Neuronal stem cell (in vitro differentiated cells): ENCODE measurements around the gene SLC9A8.

Experiments
- DNase-seq: peaks from one replicate; pipeline ENCODE4 v3.0.0-alpha.2; 2013; ENCODE audit warnings: low spot score
- H2AFZ ChIP-seq: one replicate; pipeline ENCODE4 v1.6.1; 2013; ENCODE audit warnings: mild to moderate bottlenecking, low read length, inconsistent platforms
- H2AK5ac ChIP-seq: 2 replicates; pipeline ENCODE4 v1.6.1; 2013; ENCODE audit warnings: low read depth, mild to moderate bottlenecking, inconsistent platforms, low read length, moderate library complexity, mixed read lengths
- H2BK120ac ChIP-seq: 2 replicates; pipeline ENCODE4 v1.6.1; 2013; ENCODE audit warnings: low read depth, mild to moderate bottlenecking, inconsistent platforms, low read length, moderate library complexity, mixed read lengths
- H2BK12ac ChIP-seq: one replicate; pipeline ENCODE4 v1.6.1; 2013; ENCODE audit warnings: low read length, inconsistent platforms
- H2BK15ac ChIP-seq: 2 replicates; pipeline ENCODE4 v1.6.1; 2013; ENCODE audit warnings: mild to moderate bottlenecking, low read length, inconsistent platforms, mixed read lengths
- H2BK5ac ChIP-seq: one replicate; pipeline ENCODE4 v1.6.1; 2013; ENCODE audit warnings: inconsistent platforms, mild to moderate bottlenecking, low read length, moderate library complexity
- H3K14ac ChIP-seq: one replicate; pipeline ENCODE4 v1.6.1; 2013; ENCODE audit warnings: low read length, inconsistent platforms
- H3K18ac ChIP-seq: 2 replicates; pipeline ENCODE4 v1.6.1; 2013; ENCODE audit warnings: low read length, inconsistent platforms
- H3K23ac ChIP-seq: 2 replicates; pipeline ENCODE4 v1.6.1; 2013; ENCODE audit warnings: low read depth, mild to moderate bottlenecking, mixed read lengths, low read length, inconsistent platforms; ENCODE audit not compliant: poor library complexity
- H3K27ac ChIP-seq: replicated peaks from 3 replicates; pipeline ENCODE4 v1.5.1; 2013; ENCODE audit warnings: low read length, inconsistent platforms
- H3K27me3 ChIP-seq, 3 experiments: 2 replicates each; pipeline ENCODE4 v1.6.1; 2013; ENCODE audit warnings: low read length in 3 of 3, mild to moderate bottlenecking in 2 of 3, inconsistent platforms in 1 of 3, low read depth in 1 of 3, mixed read lengths in 1 of 3, moderate library complexity in 1 of 3; ENCODE audit not compliant: control insufficient read depth in 3 of 3, insufficient read depth in 3 of 3
- H3K36me3 ChIP-seq, 2 donors: replicated peaks in 1 of 2; 2 replicates each; pipeline ENCODE4 v1.6.1; 2013; ENCODE audit warnings: low read length in 2 of 2; ENCODE audit not compliant: control insufficient read depth in 2 of 2, insufficient read depth in 2 of 2
- H3K4ac ChIP-seq: 2 replicates; pipeline ENCODE4 v1.6.1; 2013; ENCODE audit warnings: inconsistent platforms, mild to moderate bottlenecking, low read length, moderate library complexity
- H3K4me1 ChIP-seq, 2 donors: 1 replicate in 1 of 2; 2 replicates in 1 of 2; pipeline ENCODE4 v1.6.1; 2013; ENCODE audit warnings: low read length in 2 of 2, low read depth in 1 of 2; ENCODE audit not compliant: control insufficient read depth in 2 of 2, insufficient read depth in 1 of 2
- H3K4me2 ChIP-seq: one replicate; pipeline ENCODE4 v1.6.1; 2013; ENCODE audit warnings: mild to moderate bottlenecking, low read length, inconsistent platforms; ENCODE audit not compliant: insufficient read depth, poor library complexity, severe bottlenecking
- H3K4me3 ChIP-seq, 2 donors: 2 replicates each; pipeline ENCODE4 v1.5.1; 2013; ENCODE audit warnings: low read length in 2 of 2, mild to moderate bottlenecking in 2 of 2, inconsistent platforms in 1 of 2, moderate library complexity in 1 of 2
- H3K79me1 ChIP-seq: one replicate; pipeline ENCODE4 v1.6.1; 2013; ENCODE audit warnings: low read depth, mild to moderate bottlenecking, inconsistent platforms, low read length, moderate library complexity
- H3K9ac ChIP-seq: one replicate; pipeline ENCODE4 v1.6.1; 2013; ENCODE audit warnings: mild to moderate bottlenecking, low read depth, low read length, inconsistent platforms; ENCODE audit not compliant: poor library complexity
- H3K9me3 ChIP-seq, 2 donors: replicated peaks in 1 of 2; 2 replicates each; pipeline versions ENCODE3 to v1.6.1; 2013; ENCODE audit warnings: low read length in 2 of 2, mild to moderate bottlenecking in 2 of 2, inconsistent platforms in 1 of 2, low read depth in 1 of 2, mixed read lengths in 1 of 2, moderate library complexity in 1 of 2; ENCODE audit not compliant: control insufficient read depth in 2 of 2, insufficient read depth in 1 of 2
- H4K8ac ChIP-seq: one replicate; pipeline ENCODE4 v1.6.1; 2013; ENCODE audit warnings: low read depth, mild to moderate bottlenecking, inconsistent platforms, low read length, moderate library complexity
- H4K91ac ChIP-seq: one replicate; pipeline ENCODE4 v1.6.1; 2013; ENCODE audit warnings: low read length, low read depth, mild to moderate bottlenecking, inconsistent platforms; ENCODE audit not compliant: poor library complexity
- WGBS, 2 donors: extraction: QIAGEN DNeasy Blood & Tissue Kit; methylation state at CpG; one replicate each; pipeline ENCODE4 v1.1.7; 2013; ENCODE audit warnings: missing lambda C conversion rate in 2 of 2, mixed read lengths in 1 of 2; ENCODE audit not compliant: insufficient read length in 2 of 2, insufficient replicate concordance in 1 of 2; ENCODE audit errors: extremely low coverage in 2 of 2; 5-methylcytosine and 5-hydroxymethylcytosine counted together

Gene SLC9A8

DNA sequence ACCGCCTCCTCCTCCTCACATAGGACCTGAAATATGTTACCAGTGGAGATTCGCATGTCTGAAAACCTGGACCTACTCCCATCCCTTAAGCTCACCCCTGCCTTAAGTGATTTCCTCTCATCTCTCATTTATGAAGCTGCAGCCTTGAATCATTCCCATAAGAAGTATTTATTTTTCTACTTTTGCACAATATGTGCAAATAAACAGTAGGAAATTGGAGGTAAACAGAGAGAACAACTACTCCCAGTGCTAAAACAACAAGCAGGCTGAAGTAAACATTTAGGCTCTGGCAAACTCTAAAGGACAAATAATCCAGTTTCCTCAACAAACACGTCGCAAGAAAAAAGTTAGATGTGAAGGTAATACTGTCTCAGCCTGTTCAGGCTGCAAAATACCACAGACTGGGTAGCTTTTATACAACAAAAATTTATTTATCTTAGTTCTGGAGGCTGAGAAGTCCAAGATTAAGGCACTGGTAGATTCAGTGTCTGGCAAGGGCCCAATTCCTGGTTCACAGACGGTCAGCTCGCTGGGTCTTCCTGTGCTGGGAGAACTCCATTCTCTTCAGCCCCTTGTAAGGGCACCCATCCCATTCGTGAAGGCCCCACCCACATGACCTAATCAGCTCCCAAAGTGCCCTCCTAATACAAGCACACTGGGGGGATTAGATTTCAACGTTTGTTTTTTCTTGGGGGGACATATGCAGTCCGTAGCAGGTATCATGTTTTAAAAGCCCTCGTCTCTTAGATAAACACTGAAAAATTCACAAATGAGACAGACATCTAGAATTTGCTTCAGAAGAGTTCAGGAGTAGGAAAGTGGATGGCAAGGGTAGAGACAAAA lies 87.1 kb downstream of the SLC9A8 start:
- Histone ChIP-seq H3K23ac (no peak overlapping the region), H3K4me1 (no peaks in the 10 kb centered on the region), H2BK15ac (no peak overlapping the region), H2BK5ac (no peak overlapping the region), H3K36me3 (peaks cover 8 to 14% of the 10 kb centered on the region in 2 donors), H3K14ac (no peak overlapping the region), H4K8ac (no peak overlapping the region), H4K91ac (no peak overlapping the region), H3K27me3 (no peaks in the 10 kb centered on the region), H2AFZ (no peak overlapping the region), H2AK5ac (no peak overlapping the region), H2BK12ac (no peak overlapping the region), H3K4ac (no peak overlapping the region), H2BK120ac (no peak overlapping the region), H3K9ac (no peak overlapping the region), H3K4me3 (no peak overlapping the region), H3K27ac (no peak overlapping the region), H3K4me2 (no peak overlapping the region), H3K9me3 (no peaks in the 10 kb centered on the region), H3K18ac (no peak overlapping the region), H3K79me1 (no peaks in the 10 kb centered on the region)
- no peak for DNase-seq
- WGBS, 2 donors: no CpG with 5 or more reads among the region's 10 CpGs

DNA sequence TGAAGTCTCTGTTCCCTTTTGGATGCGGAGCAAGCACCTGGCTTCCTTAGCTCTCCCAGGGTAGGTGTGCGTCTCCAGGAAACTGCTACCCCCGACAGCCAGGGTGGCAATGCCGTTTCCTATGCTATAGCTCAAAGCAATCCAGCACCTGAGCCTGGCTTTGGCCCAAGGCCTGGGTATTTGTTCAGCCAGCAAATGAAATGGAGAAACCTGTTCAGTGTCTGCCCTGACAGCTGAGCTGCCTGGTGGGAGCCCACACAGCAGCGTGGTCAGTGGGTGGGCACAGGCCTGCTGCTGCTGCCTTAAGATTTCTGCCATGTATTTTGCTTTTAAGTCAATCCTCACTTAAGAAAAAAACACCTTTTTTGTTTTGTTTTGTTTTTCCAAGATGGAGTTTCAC lies 89.0 kb downstream of the SLC9A8 start:
- no peak overlapping the region for H3K23ac ChIP-seq
- H4K91ac ChIP-seq: no peak overlapping the region
- peaks cover 8% of the 10 kb centered on the region for H3K79me1 ChIP-seq
- no peaks in the 10 kb centered on the region for H3K4me1 ChIP-seq
- H2BK12ac ChIP-seq: no peak overlapping the region
- no peaks in the 10 kb centered on the region for H3K9me3 ChIP-seq
- H2BK120ac ChIP-seq: no peak overlapping the region
- WGBS, 2 donors: no CpG with 5 or more reads among the region's 5 CpGs
- no peak overlapping the region for H3K9ac ChIP-seq
- H3K4me3 ChIP-seq: no peak overlapping the region
- no peak overlapping the region for H3K18ac ChIP-seq
- no peak for DNase-seq
- H2AK5ac ChIP-seq: no peak overlapping the region
- H3K14ac ChIP-seq: no peak overlapping the region
- H3K36me3 ChIP-seq: peaks cover 25 to 32% of the 10 kb centered on the region in 2 donors
- H2BK5ac ChIP-seq: no peak overlapping the region
- H3K4me2 ChIP-seq: no peak overlapping the region
- H2AFZ ChIP-seq: no peak overlapping the region
- H4K8ac ChIP-seq: no peak overlapping the region
- H2BK15ac ChIP-seq: no peak overlapping the region
- no peak overlapping the region for H3K4ac ChIP-seq
- no peaks in the 10 kb centered on the region for H3K27me3 ChIP-seq
- no peak overlapping the region for H3K27ac ChIP-seq

DNA sequence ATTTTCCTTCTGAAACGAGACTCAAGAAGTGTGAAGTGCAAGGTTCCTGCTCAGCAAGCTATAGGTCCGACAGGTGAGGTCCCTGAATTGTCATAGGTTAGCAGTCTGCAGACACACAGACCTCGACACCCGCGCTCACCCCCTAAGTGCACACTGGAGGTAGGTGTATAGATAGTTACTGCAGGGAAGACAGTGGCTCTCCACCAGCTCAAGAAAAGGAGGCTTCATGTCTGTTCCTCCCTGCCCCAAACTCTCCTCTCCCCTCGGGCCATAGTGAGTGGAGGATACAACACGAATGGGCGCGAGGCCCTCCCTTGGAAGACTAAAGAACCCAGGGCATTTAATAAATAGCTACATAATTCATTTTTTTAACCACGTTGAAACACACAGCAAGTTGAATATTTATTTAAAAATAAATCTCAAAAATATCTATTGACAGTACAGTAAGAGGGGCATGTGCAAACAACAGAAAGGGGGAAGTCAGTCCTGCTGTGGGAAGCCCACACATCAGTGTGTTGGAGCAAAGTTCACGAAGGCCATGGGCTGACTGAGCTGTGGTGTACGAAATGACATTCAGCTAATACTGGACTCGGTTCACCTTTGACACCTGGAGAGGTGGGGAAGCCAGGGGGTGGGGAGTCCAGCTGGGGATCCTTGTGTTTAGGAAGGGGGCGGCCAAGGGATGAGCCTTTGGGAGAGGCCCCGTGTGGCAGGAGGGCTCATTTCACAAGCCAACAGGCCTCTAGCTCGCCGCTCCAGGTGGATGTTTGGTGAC lies 92.0 kb downstream of the SLC9A8 start:
- H3K14ac ChIP-seq: no peak overlapping the region
- no CpG with 5 or more reads among the region's 17 CpGs for WGBS, 2 donors

More for the DNA sequence above, 92.0 kb downstream of the SLC9A8 start:
- H3K9me3 ChIP-seq: no peaks in the 10 kb centered on the region
- H2BK120ac ChIP-seq: no peak overlapping the region
- no peak overlapping the region for H2AFZ ChIP-seq
- H3K18ac ChIP-seq: no peak overlapping the region
- no peak overlapping the region for H3K27ac ChIP-seq
- no peaks in the 10 kb centered on the region for H3K27me3 ChIP-seq
- no peak overlapping the region for H2AK5ac ChIP-seq
- no peak overlapping the region for H2BK15ac ChIP-seq
- DNase-seq: no peak
- H2BK5ac ChIP-seq: peak overlapping the region; percentile 2
- peaks cover 8% of the 10 kb centered on the region for H3K79me1 ChIP-seq
- no peak overlapping the region for H3K4me2 ChIP-seq
- H3K23ac ChIP-seq: no peak overlapping the region
- H4K91ac ChIP-seq: no peak overlapping the region
- H3K36me3 ChIP-seq: peaks cover 29 to 51% of the 10 kb centered on the region in 2 donors
- H3K4ac ChIP-seq: no peak overlapping the region
- H3K4me1 ChIP-seq: peaks cover 0 to 2% of the 10 kb centered on the region in 2 donors
- H2BK12ac ChIP-seq: no peak overlapping the region
- no peak overlapping the region for H3K4me3 ChIP-seq
- H4K8ac ChIP-seq: no peak overlapping the region
- no peak overlapping the region for H3K9ac ChIP-seq
